GM23248 (cell line): ENCODE measurements around the gene BTBD16.

Experiments
- EZH2 ChIP-seq: fragments of 200-600 bp; sonication (generic); IDR thresholded peaks from 2 replicates; pipeline ENCODE4 v1.6.1; 2018; ENCODE audit warnings: antibody characterized with exemption, mild to moderate bottlenecking; ENCODE audit not compliant: insufficient read depth, poor library complexity, severe bottlenecking
- EZH2phosphoT487 ChIP-seq: fragments of 200-600 bp; sonication (generic); IDR thresholded peaks from 2 replicates; pipeline ENCODE4 v1.6.1; 2018; ENCODE audit warnings: antibody characterized with exemption, moderate library complexity, mild to moderate bottlenecking, low read depth; ENCODE audit not compliant: insufficient read depth

- TF ChIP-seq EZH2 (no peak), EZH2phosphoT487 (no peak)
Measured at GRCh38 chr10:122298598-122299301, 27.7 kb downstream of the BTBD16 start.
